Type B pancreatic cell (in vitro differentiated cells): Measurements from ENCODE around the gene ARL5B. TPM values are rescaled to one million over a fixed set of nuclear protein-coding genes. Genes with fewer than 3 reads are reported as not detected.

Experiments used
- DNase-seq: peaks from one replicate; pipeline ENCODE4 v3.0.0; 2021; ENCODE audit warnings: mixed read lengths; ENCODE audit not compliant: unreplicated experiment; ENCODE audit errors: extremely low spot score
- H3K27ac Mint-ChIP-seq: 2 replicates; pipeline ENCODE4 v1.8.0; 2021; ENCODE audit warnings: mild to moderate bottlenecking, mixed read lengths
- H3K27me3 Mint-ChIP-seq: 2 replicates; pipeline ENCODE4 v1.8.0; 2021; ENCODE audit warnings: mixed read lengths
- H3K36me3 Mint-ChIP-seq: 2 replicates; pipeline ENCODE4 v1.8.0; 2021; ENCODE audit warnings: mixed read lengths
- H3K4me1 Mint-ChIP-seq: one replicate; pipeline ENCODE4 v1.8.0; 2021; ENCODE audit warnings: mixed read lengths; ENCODE audit not compliant: unreplicated experiment
- H3K4me3 Mint-ChIP-seq: 2 replicates; pipeline ENCODE4 v1.8.0; 2021; ENCODE audit warnings: mild to moderate bottlenecking, mixed read lengths
- H3K9me3 Mint-ChIP-seq: 2 replicates; pipeline ENCODE4 v1.8.0; 2021; ENCODE audit warnings: mixed read lengths
- total RNA-seq: library from RNA; stranded (reverse); gene quantifications from 2 replicates; pipeline ENCODE4 v1.2.1, GENCODE V29; 2021; ENCODE audit warnings: low replicate concordance
- TF ChIP-seq, protein P1 (sequence below): fragments of 200-600 bp; sonication (generic); conservative IDR thresholded peaks from 2 replicates; pipeline ENCODE4 v1.5.0; 2021; ENCODE audit warnings: antibody characterized with exemption, mild to moderate bottlenecking

The ARL5B gene
- total RNA-seq, 1 donor from 2014 or later, result 38.0 TPM

DNA sequence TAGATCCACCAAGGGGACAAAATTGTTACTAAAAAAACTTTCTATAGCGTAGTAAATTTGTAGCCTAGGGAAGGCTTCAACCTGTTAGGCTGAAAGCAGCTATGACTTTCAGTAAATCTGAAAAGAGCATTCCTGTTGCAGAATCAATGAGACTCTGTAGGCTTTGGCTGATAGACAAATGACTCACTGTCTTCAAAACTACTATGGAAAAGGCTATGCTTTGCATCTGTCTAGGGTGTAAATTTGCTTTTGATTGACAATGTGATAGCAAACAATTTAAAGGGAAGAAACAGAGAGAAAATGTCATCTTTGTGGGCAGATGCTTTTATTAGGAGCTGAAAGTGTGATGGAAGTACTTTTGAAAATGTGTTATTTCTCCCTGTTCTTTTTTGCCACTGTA, 60.6 kb downstream of the ARL5B start:
- Mint-ChIP-seq H3K36me3 (no peaks in the 10 kb centered on the region), H3K4me3 (no peak overlapping the region), H3K4me1 (no peaks in the 10 kb centered on the region), H3K9me3 (no peaks in the 10 kb centered on the region), H3K27ac (no peak overlapping the region), H3K27me3 (no peaks in the 10 kb centered on the region)
- TF ChIP-seq, protein P1, sequence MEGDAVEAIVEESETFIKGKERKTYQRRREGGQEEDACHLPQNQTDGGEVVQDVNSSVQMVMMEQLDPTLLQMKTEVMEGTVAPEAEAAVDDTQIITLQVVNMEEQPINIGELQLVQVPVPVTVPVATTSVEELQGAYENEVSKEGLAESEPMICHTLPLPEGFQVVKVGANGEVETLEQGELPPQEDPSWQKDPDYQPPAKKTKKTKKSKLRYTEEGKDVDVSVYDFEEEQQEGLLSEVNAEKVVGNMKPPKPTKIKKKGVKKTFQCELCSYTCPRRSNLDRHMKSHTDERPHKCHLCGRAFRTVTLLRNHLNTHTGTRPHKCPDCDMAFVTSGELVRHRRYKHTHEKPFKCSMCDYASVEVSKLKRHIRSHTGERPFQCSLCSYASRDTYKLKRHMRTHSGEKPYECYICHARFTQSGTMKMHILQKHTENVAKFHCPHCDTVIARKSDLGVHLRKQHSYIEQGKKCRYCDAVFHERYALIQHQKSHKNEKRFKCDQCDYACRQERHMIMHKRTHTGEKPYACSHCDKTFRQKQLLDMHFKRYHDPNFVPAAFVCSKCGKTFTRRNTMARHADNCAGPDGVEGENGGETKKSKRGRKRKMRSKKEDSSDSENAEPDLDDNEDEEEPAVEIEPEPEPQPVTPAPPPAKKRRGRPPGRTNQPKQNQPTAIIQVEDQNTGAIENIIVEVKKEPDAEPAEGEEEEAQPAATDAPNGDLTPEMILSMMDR, result no peak
- no peak for DNase-seq

DNA sequence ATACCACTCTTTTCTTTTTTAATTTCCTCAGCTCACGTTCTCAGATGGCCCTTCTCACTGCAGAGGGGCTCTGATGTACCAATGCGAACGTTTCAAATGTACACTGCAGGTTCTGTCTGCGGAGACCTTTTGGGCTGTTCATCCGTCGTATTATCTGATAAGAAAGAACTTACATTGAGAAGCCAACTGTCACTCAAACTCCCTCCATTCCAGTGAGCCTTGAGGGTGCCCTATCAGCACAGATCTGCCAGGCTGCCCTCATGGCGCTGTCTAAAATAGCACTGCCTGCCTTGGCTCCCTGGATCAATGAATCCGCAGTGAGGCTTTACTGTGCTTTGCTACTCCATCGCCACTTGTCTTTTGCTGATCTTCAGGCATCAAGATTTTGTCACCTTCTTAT, 61.8 kb downstream of the ARL5B start:
- no peaks in the 10 kb centered on the region for H3K27me3 Mint-ChIP-seq
- H3K27ac Mint-ChIP-seq, result no peak overlapping the region
- TF ChIP-seq, protein P1, result no peak
- DNase-seq, result no peak
- no peak overlapping the region for H3K4me3 Mint-ChIP-seq
- no peaks in the 10 kb centered on the region for H3K36me3 Mint-ChIP-seq
- H3K9me3 Mint-ChIP-seq, result no peaks in the 10 kb centered on the region
- no peaks in the 10 kb centered on the region for H3K4me1 Mint-ChIP-seq

DNA sequence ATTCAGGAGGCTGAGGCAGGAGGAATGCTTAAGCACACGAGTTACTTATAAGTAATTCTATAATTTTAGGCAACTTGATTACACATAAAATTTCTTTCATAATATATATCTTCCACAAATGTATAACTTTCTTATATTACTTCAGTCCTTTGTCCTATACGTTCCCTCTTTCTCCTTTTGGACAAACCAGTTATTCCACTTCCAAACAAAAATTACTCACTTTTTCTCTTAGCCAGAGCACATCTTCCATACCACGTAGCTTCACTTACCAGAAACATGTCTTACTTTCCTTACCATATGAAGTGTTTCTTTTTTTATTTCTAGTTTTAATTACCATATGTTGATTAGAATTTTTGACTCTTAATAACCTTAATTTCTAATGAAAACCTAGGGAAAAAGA, 64.6 kb downstream of the ARL5B start:
- DNase-seq, result no peak
- Mint-ChIP-seq H3K36me3 (no peaks in the 10 kb centered on the region), H3K9me3 (no peaks in the 10 kb centered on the region), H3K27ac (no peak overlapping the region), H3K4me3 (no peak overlapping the region), H3K4me1 (no peaks in the 10 kb centered on the region), H3K27me3 (no peaks in the 10 kb centered on the region)
- TF ChIP-seq, protein P1, result no peak

Other genes starting within 250 kb of the ARL5B start
- 10.6 and 14.3 TPM in 2 replicates for gene NSUN6, start 7.8 kb upstream of the ARL5B start, total RNA-seq